SU-DHL-6 (cell line): ENCODE data around the gene FKBP9.

ENCODE experiments used
- H2AFZ ChIP-seq: fragments of 200-600 bp; sonication (generic); 2 replicates; pipeline ENCODE4 v1.6.1; 2014; ENCODE audit warnings: low read depth, mild to moderate bottlenecking, moderate library complexity, mixed read lengths, antibody characterized with exemption, low read length; ENCODE audit not compliant: severe bottlenecking
- H3F3A ChIP-seq: fragments of 200-600 bp; shearing (Covaris generic); 2 replicates; pipeline ENCODE4 v1.6.0; 2016; ENCODE audit warnings: antibody characterized with exemption, mild to moderate bottlenecking; ENCODE audit not compliant: insufficient read depth
- H3K27ac ChIP-seq: fragments of 200-600 bp; sonication (generic); 2 replicates; pipeline ENCODE4 v1.5.1; 2016; ENCODE audit warnings: low read depth, mild to moderate bottlenecking, low read length, moderate library complexity, mixed read lengths
- H3K27me3 ChIP-seq: fragments of 200-600 bp; sonication (generic), shearing (Covaris generic); 2 replicates; pipeline ENCODE4 v1.6.0; 2014; ENCODE audit warnings: mild to moderate bottlenecking, low read length
- H3K36me3 ChIP-seq: fragments of 200-600 bp; sonication (generic); 2 replicates; pipeline ENCODE4 v1.6.1; 2014; ENCODE audit warnings: mild to moderate bottlenecking, low read length, mixed read lengths
- H3K4me2 ChIP-seq: fragments of 300-600, 200-600 bp; shearing (Covaris generic), sonication (generic); 2 replicates; pipeline ENCODE4 v1.6.0; 2014; ENCODE audit warnings: low read length, low read depth, mild to moderate bottlenecking; ENCODE audit not compliant: poor library complexity, severe bottlenecking
- H3K4me3 ChIP-seq: fragments of 200-600 bp; sonication (generic); 2 replicates; pipeline ENCODE4 v1.5.1; 2014; ENCODE audit warnings: antibody characterized with exemption, low read length, mild to moderate bottlenecking, mixed read lengths; ENCODE audit not compliant: insufficient read depth, poor library complexity, severe bottlenecking
- H3K79me2 ChIP-seq: fragments of 200-600 bp; sonication (generic); 2 replicates; pipeline ENCODE4 v1.6.1; 2014; ENCODE audit warnings: mild to moderate bottlenecking, low read length, moderate library complexity; ENCODE audit not compliant: insufficient read depth
- H3K9ac ChIP-seq: fragments of 200-600 bp; sonication (generic); 2 replicates; pipeline ENCODE4 v1.7.0; 2014; ENCODE audit warnings: mild to moderate bottlenecking, low read length
- H3K9me2 ChIP-seq: fragments of 200-600 bp; sonication (generic); replicated peaks from 2 replicates; pipeline ENCODE4 v1.6.1; 2014; ENCODE audit warnings: low read length; ENCODE audit not compliant: insufficient read depth
- H3K9me3 ChIP-seq: fragments of 200-600 bp; sonication (generic); 2 replicates; pipeline ENCODE4 v1.6.1; 2014; ENCODE audit warnings: low read length, mixed read lengths; ENCODE audit not compliant: insufficient read depth
- H4K20me1 ChIP-seq: fragments of 200-600 bp; sonication (generic); 2 replicates; pipeline ENCODE4 v1.6.1; 2014; ENCODE audit warnings: low read depth, mild to moderate bottlenecking, antibody characterized with exemption, low read length, moderate library complexity, mixed read lengths
- EZH2phosphoT487 ChIP-seq: fragments of 200-600 bp; sonication (generic), shearing (Covaris generic); conservative IDR thresholded peaks from 2 replicates; pipeline ENCODE4 v1.6.1; 2018; ENCODE audit warnings: mild to moderate bottlenecking, antibody characterized with exemption, low read length, moderate library complexity, mixed read lengths
- TF ChIP-seq, protein P1 (sequence below): fragments of 200-600 bp; sonication (generic); IDR thresholded peaks from one replicate; pipeline ENCODE4 v1.5.1; 2017; ENCODE audit warnings: antibody characterized with exemption, mild to moderate bottlenecking, low read length, moderate library complexity; ENCODE audit not compliant: insufficient read depth, poor library complexity, severe bottlenecking

Gene FKBP9

GRCh38 chr7:32928785-32929298 is 28.4 kb upstream of the FKBP9 start:
- Histone ChIP-seq H3K36me3 (no peaks in the 10 kb centered on the region), H3K79me2 (no peaks in the 10 kb centered on the region), H3K27me3 (no peaks in the 10 kb centered on the region), H3K9me3 (no peaks in the 10 kb centered on the region), H4K20me1 (no peaks in the 10 kb centered on the region), H3K4me3 (no peak overlapping the region), H3K4me2 (no peak overlapping the region), H3F3A (no peaks in the 10 kb centered on the region), H2AFZ (no peak overlapping the region), H3K9me2 (no peaks in the 10 kb centered on the region), H3K27ac (no peak overlapping the region), H3K9ac (no peak overlapping the region)
- TF ChIP-seq, protein P1, sequence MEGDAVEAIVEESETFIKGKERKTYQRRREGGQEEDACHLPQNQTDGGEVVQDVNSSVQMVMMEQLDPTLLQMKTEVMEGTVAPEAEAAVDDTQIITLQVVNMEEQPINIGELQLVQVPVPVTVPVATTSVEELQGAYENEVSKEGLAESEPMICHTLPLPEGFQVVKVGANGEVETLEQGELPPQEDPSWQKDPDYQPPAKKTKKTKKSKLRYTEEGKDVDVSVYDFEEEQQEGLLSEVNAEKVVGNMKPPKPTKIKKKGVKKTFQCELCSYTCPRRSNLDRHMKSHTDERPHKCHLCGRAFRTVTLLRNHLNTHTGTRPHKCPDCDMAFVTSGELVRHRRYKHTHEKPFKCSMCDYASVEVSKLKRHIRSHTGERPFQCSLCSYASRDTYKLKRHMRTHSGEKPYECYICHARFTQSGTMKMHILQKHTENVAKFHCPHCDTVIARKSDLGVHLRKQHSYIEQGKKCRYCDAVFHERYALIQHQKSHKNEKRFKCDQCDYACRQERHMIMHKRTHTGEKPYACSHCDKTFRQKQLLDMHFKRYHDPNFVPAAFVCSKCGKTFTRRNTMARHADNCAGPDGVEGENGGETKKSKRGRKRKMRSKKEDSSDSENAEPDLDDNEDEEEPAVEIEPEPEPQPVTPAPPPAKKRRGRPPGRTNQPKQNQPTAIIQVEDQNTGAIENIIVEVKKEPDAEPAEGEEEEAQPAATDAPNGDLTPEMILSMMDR = no peak
- TF ChIP-seq EZH2phosphoT487 = no peak

DNA sequence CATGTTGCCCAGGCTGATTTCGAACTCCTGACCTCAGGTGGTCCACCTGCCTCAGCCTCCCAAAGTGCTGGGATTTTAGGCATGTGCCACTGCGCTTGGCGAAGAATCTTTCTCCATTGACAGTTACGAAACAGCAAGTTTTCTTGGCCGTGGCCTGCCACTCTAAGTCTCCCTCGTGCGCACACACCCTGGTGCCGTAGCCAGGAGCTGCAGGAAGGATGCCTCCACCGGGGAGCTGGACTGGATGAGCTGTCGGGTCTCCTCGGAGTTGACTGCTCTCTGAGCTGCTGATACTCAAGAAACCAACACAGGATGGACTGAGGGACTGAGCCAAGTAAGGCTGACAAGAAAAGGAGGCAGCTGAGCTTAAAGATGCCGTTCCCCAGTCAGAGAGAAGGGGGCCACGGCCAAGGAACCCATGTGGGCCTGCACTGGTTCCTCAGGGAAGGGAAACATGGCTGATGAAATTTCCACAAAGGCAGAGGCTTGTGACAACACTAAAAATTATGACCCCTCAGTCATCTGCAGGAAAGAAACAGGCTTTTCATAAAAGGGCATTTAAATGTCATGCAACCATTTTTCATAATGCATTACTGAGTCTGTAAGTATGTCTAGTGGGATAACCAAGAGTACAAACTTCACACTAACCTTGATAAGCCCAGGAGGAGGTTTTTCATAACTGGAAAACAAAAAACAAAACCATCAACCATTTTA is 27.7 kb upstream of the FKBP9 start:
- no peak overlapping the region for H3K4me2 ChIP-seq
- H4K20me1 ChIP-seq = no peaks in the 10 kb centered on the region
- H3K36me3 ChIP-seq = no peaks in the 10 kb centered on the region
- no peak overlapping the region for H3K27ac ChIP-seq
- no peaks in the 10 kb centered on the region for H3F3A ChIP-seq
- TF ChIP-seq, protein P1 = no peak
- TF ChIP-seq EZH2phosphoT487 = no peak
- H3K9me2 ChIP-seq = no peaks in the 10 kb centered on the region
- H3K4me3 ChIP-seq = no peak overlapping the region
- no peaks in the 10 kb centered on the region for H3K9me3 ChIP-seq
- no peak overlapping the region for H2AFZ ChIP-seq
- no peaks in the 10 kb centered on the region for H3K79me2 ChIP-seq
- no peak overlapping the region for H3K9ac ChIP-seq
- H3K27me3 ChIP-seq = no peaks in the 10 kb centered on the region

DNA sequence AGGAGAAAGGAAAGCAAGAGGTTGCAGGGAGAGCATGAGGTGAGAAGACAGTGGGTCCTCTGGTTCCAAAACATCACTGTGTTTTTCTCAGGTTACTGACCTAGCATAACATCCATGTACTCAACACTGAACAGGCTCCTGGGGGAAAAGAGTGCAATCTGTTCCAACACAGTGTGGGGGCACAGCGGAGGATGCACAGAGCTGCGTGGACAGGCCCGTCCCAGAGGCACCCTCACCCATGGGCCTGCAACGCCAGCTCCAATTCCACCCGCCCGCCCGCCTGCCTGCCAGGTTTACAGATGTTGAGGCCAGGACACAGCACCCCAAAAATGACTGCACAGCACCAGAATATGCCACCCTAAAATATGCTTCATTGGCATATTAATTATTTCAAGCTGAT is 26.9 kb upstream of the FKBP9 start:
- Histone ChIP-seq H3K4me3 (no peak overlapping the region), H3K9me3 (no peaks in the 10 kb centered on the region), H3K27ac (no peak overlapping the region), H3K9ac (no peak overlapping the region), H2AFZ (no peak overlapping the region), H3K4me2 (no peak overlapping the region), H3K79me2 (no peaks in the 10 kb centered on the region), H3K9me2 (no peaks in the 10 kb centered on the region), H4K20me1 (no peaks in the 10 kb centered on the region), H3K36me3 (no peaks in the 10 kb centered on the region), H3F3A (no peaks in the 10 kb centered on the region), H3K27me3 (no peaks in the 10 kb centered on the region)
- TF ChIP-seq EZH2phosphoT487 = no peak
- TF ChIP-seq, protein P1 = no peak
